M059J (cell line): Measurements from ENCODE around the gene DRC1. TPM values are rescaled to one million over a fixed set of nuclear protein-coding genes. Genes with fewer than 3 reads are reported as not detected.
A peak's percentile ranks its signal among the peaks of the same experiment; 100 is the strongest.

Experiments used
- DNase-seq: peaks from one replicate; pipeline ENCODE4 v3.0.0-alpha.2; 2012; ENCODE audit warnings: low read depth
- total RNA-seq: library from RNA; depleted of rRNA; stranded (reverse); fragments of >200 nt; shearing (Covaris generic); gene quantifications from 2 replicates; pipeline ENCODE4 v1.2.3, GENCODE V29; 2014

DRC1 gene
- total RNA-seq, 1 experiment from 2014 or later: not detected

- no peak for DNase-seq
Measured at GRCh38 chr2:26444236-26444635, 42.5 kb downstream of the DRC1 start.

- no peak for DNase-seq
Measured at GRCh38 chr2:26448651-26449050, 46.9 kb downstream of the DRC1 start.

- no peak for DNase-seq
Measured at GRCh38 chr2:26449278-26450030, 47.7 kb downstream of the DRC1 start.

GRCh38 chr2:26450031-26450635, 48.4 kb downstream of the DRC1 start:
- DNase-seq: no peak

GRCh38 chr2:26451700-26452099, 50.0 kb downstream of the DRC1 start:
- no peak for DNase-seq

GRCh38 chr2:26453421-26454329, 52.0 kb downstream of the DRC1 start:
- DNase-seq: no peak

- no peak for DNase-seq
Measured at GRCh38 chr2:26454561-26455001, 52.9 kb downstream of the DRC1 start.

- DNase-seq: no peak
Measured at GRCh38 chr2:26455037-26455669, 53.4 kb downstream of the DRC1 start.

- no peak for DNase-seq
Measured at GRCh38 chr2:26455670-26456439, 54.1 kb downstream of the DRC1 start.

GRCh38 chr2:26456440-26457250, 54.9 kb downstream of the DRC1 start:
- peak; percentile 77 for DNase-seq

- peak; percentile 16 for DNase-seq
Measured at GRCh38 chr2:26457251-26457666, 55.5 kb downstream of the DRC1 start.

GRCh38 chr2:26457695-26458364, 56.1 kb downstream of the DRC1 start:
- peak; percentile 79 for DNase-seq

GRCh38 chr2:26458365-26459042, 56.8 kb downstream of the DRC1 start:
- no peak for DNase-seq

- peak; percentile 34 for DNase-seq
Measured at GRCh38 chr2:26459991-26460612, 58.4 kb downstream of the DRC1 start.

GRCh38 chr2:26460613-26461031, 58.9 kb downstream of the DRC1 start:
- DNase-seq: no peak

- no peak for DNase-seq
Measured at GRCh38 chr2:26461601-26462023, 59.9 kb downstream of the DRC1 start.

- DNase-seq: no peak
Measured at GRCh38 chr2:26462100-26462499, 60.4 kb downstream of the DRC1 start.

GRCh38 chr2:26462511-26463243, 61.0 kb downstream of the DRC1 start:
- peak; percentile 72 for DNase-seq
